ENCODE results near the gene MED17.
A peak's percentile ranks its signal among the peaks of the same experiment; 100 is the strongest.
"Not testable (repeated sequence)": the region's sequence is repeated elsewhere in the genome, so short reads cannot be mapped to it uniquely, and the experiment has no call there.

Gene MED17

GRCh38 chr11:93757924-93758865 lies 25.9 kb upstream of the MED17 start:
- no peak for DNase-seq (ENCODE audit: low spot score)

- DNase-seq (ENCODE audit: low spot score), result not testable (repeated sequence)
Measured at GRCh38 chr11:93759123-93759522, 25.0 kb upstream of the MED17 start.

GRCh38 chr11:93761910-93762309 lies 22.2 kb upstream of the MED17 start:
- DNase-seq (ENCODE audit: low spot score), result no peak

GRCh38 chr11:93765551-93765950 lies 18.5 kb upstream of the MED17 start:
- no peak for DNase-seq (ENCODE audit: low spot score)

- no peak for DNase-seq (ENCODE audit: low spot score)
Measured at GRCh38 chr11:93766504-93766903, 17.6 kb upstream of the MED17 start.

GRCh38 chr11:93767018-93767417 lies 17.1 kb upstream of the MED17 start:
- no peak for DNase-seq (ENCODE audit: low spot score)

- DNase-seq (ENCODE audit: low spot score), result no peak
Measured at GRCh38 chr11:93770160-93770559, 13.9 kb upstream of the MED17 start.

GRCh38 chr11:93772123-93772522 lies 12.0 kb upstream of the MED17 start:
- DNase-seq (ENCODE audit: low spot score), result no peak

GRCh38 chr11:93773045-93773477 lies 11.0 kb upstream of the MED17 start:
- peak; percentile 10 for DNase-seq (ENCODE audit: low spot score)

- DNase-seq (ENCODE audit: low spot score), result no peak
Measured at GRCh38 chr11:93773601-93774200, 10.4 kb upstream of the MED17 start.

- not testable (repeated sequence) for DNase-seq (ENCODE audit: low spot score)
Measured at GRCh38 chr11:93774560-93774959, 9.5 kb upstream of the MED17 start.

- DNase-seq (ENCODE audit: low spot score), result peak; percentile 32
Measured at GRCh38 chr11:93775289-93775688, 8.8 kb upstream of the MED17 start.

- no peak for DNase-seq (ENCODE audit: low spot score)
Measured at GRCh38 chr11:93783362-93783761, 720 bp upstream of the MED17 start.

GRCh38 chr11:93783765-93784144 lies 327 bp upstream of the MED17 start:
- no peak for DNase-seq (ENCODE audit: low spot score)

- DNase-seq (ENCODE audit: low spot score), result peak; percentile 22
Measured at GRCh38 chr11:93784935-93785360, 866 bp downstream of the MED17 start.

- no peak for DNase-seq (ENCODE audit: low spot score)
Measured at GRCh38 chr11:93791493-93791892, 7.4 kb downstream of the MED17 start.

- DNase-seq (ENCODE audit: low spot score), result no peak
Measured at GRCh38 chr11:93796441-93797231, 12.6 kb downstream of the MED17 start.

- DNase-seq (ENCODE audit: low spot score), result no peak
Measured at GRCh38 chr11:93801366-93801765, 17.3 kb downstream of the MED17 start.

- DNase-seq (ENCODE audit: low spot score), result no peak
Measured at GRCh38 chr11:93804879-93805278, 20.8 kb downstream of the MED17 start.

- no peak for DNase-seq (ENCODE audit: low spot score)
Measured at GRCh38 chr11:93807980-93808379, 23.9 kb downstream of the MED17 start.

- DNase-seq (ENCODE audit: low spot score), result no peak
Measured at GRCh38 chr11:93813974-93814373, 29.9 kb downstream of the MED17 start.

GRCh38 chr11:93814966-93815633 lies 31.0 kb downstream of the MED17 start:
- no peak for DNase-seq (ENCODE audit: low spot score)
